Ecto neural progenitor cell (in vitro differentiated cells): ENCODE measurements around the gene CACNB2.

Experiments used
- DNase-seq: peaks from one replicate; pipeline ENCODE4 v3.0.0-alpha.2; 2018; ENCODE audit warnings: low spot score

Gene CACNB2

DNA sequence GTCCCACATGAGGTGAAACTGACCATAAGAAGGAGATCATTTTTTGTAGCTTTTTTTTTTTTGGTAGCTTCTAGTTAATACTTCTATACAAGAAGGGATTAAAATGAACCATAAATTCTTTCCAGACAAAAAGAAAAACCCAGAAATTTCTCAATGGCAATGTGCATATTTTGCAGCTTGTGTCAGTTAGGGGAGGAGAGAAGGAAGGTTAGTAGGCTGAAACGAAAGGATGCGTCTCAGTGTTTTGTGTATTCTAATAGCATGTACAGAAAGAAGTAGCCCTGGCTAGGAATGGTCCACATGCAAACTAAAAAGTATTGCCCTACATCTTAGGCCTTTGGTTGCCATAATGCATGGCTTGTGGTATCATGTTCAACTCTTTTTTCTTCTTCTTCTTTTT lies 90.6 kb downstream of the CACNB2 start:
- no peak for DNase-seq

DNA sequence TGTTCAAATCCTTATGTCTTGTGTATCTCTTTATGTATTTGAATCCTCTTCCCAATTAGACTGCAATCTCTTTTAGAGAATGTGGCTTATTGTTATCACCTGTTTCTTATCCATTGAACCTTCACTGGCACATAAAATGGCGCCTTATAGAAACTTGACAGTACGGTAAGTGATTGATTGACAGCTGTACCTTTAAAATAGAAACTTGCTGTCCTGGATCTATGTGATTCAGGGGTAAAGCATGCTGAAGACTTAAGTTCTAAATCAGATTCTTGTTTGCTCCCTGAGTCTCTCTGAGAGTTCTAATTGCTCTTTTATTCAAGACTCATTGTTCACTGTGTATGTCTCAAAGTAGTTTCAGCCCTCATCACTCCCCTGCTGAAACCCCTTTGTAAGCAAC lies 91.3 kb downstream of the CACNB2 start:
- no peak for DNase-seq

DNA sequence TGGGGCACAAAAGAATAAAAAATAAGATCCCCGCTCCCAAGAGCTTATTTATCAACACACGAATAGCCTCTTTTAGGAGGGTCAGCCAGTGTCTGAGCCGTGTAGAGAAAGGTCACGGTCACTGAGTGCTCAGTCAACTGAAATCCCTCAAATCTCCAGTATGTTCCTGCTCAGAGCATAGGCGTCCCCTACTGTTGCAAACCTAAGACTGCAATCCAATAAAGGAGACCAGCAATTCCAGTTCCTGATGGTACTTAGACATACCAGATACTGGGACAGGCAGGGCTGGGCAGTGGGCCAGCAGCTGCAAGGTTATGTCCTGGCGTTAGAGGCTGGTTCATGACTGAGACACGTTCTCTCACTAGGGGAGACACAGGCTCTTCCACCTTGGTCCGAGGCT lies 93.6 kb downstream of the CACNB2 start:
- no peak for DNase-seq

DNA sequence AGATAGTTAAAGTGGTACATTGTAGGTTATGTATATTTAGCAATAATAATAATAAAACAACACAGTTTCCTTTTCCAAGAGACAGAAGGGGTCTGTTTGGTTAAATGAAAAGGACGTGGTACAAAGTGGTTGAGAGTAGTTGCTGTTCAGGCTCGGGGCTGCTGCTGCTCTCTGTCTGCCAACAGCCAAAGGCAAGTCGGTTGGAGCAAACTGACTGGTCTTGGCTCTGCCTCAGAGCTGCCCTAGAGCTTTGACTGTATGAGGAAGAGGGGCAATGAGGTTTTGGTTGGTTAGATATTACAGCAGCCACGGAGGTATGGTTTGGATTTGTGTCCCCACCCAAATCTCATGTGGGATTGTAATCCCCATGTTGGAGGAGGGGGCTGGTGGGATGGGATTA lies 95.3 kb downstream of the CACNB2 start:
- DNase-seq: no peak

DNA sequence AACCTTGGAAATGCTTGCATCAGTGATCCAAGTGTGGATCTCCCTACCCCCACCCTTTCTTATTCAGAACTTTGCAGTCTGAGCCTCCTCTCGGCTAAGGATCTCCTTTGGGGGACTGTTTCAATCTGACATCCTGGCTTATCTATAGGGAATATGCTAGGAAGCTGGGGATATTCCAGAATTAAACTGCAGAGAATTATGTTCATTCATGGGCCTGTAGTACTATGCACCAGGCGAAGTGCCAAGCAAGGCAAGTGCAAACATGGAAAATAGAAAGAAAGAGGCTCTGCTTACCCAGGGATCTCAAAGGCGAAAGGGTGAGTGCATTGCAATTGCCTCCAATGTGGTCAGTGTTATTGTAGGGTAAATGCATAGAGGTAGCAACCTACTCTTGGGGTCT lies 96.5 kb downstream of the CACNB2 start:
- DNase-seq: no peak

DNA sequence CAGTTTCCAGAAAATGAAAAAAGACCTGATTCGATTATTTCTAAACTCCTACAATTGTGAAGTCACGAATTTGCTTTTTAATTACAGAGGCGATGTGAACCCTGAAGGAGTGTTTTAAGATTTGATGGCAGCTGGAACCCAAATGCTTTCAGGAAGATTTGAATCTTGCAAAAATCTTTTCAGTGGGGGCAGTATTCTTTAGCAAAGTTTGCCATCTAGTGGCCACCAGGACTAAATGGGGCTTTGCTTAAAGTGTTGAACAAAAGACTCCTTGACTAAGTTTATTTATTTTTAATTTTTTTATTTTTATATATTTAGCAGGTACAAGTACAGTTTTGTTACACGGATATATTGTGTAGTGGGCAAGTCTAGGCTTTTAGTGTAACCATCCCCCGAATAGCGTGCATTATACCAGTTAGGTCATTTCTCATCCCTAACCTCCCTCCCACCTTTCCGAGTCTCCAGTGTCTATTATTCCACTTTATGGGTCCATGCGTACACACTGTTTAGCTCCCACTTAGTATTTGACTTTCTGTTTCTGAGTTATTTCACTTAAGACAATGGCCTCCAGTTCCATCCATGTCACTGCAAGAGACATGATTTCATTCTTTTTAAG lies 98.8 kb downstream of the CACNB2 start:
- no peak for DNase-seq

DNA sequence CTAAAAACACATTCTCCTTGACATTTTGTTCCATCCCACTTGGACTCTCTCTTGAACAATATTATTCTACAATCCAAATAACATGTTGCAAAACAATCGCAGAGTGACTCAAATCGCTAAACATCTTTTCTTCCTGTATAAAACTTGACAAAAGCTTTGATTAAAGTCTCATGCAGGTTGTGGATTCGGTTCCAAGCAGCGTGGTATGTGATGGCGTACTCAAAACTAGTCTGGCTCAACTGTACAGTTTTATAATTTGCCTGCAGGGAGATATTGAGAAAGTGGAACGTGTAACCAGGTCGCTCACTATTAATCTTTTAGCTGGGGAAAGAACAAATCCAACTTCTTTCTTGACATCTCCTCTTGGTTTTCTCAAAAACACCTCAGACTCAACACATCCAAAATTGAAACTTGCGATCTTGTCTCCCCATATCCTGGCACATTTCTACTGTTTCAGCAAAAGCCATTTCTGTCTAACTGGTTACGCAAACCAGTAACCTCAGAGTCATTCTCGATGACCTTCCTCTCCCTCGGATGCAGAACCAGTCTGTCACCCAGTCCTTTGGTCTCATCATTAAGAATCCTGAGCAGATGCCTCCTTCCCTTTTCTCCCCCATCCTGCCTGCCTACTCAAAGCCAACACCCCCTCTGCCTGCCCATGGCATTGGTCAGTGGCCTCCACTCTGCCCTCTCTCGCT lies 100.1 kb downstream of the CACNB2 start:
- DNase-seq: no peak

DNA sequence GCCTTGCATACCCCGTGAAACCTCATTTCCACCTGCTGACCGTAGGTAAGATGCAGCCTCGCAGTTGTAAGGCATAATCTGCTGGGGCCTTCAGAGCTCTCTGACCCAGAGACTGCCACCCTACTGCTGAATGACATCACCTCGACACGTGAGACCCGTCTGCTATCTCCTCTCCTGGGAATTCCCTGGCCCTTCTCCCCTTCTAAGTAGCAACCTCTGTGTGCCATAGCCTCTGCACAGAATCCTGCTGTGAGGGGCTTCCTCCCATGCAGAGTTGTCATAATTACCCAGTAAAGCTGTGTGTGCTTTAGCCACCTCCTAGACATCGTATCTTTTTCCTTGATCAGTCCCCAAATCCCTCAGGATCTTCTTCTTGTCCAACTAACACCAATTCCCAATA lies 106.7 kb downstream of the CACNB2 start:
- no peak for DNase-seq

DNA sequence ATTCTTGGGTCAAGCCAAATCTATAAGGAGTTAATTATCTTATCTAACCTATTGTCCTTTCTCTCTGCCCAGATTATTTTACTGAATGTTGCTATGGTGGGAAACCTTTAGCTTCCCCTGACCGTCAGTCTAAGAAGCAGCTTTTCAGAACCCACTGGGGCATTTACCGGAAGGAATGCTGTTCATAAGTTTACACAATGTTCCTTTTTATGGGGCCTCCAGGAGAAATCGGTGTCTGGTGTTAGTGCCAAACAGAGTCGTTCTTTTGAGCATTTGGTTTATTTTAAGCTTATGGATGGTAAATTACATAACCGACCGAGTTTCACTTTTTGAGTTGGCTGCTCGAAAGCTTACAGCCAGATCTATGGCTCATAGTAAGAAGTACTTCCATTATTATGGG lies 111.9 kb downstream of the CACNB2 start:
- no peak for DNase-seq

DNA sequence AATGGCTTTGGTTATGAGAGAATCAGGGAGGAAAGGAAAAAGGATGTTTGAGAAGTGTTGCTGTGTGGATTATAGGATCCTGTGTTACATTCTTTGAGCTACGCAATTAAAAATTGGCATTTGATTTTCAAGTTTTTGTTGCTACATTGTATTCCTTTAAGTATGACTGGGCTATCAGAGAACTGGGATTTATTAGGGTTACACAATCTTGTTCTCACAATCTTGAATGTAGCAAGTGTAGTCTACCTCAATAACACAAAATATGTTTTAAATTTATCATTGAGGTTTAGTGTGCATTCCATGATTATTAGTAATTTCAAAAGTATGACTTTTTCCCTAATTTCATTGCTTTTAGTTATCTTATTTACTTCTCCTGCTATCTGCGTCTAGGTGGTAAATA lies 113.9 kb downstream of the CACNB2 start:
- DNase-seq: no peak

DNA sequence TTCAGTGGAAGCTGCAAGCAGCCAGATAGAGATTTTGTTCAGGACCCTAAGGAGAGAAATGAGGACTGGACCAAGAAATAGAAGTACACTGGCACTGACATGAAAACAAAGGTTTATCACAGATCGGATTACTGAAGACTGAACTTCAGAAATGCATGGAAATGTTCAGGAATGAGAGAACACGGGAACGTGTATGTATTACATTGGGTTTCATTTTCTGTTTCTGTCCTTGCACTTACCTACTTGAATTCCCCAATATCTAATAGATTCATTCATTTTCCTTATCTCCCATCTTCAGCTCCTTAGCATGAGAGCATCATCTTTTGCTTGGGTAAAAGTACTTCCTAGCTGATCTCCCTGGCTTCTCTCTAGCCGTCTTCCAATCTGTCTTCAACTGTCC lies 114.5 kb downstream of the CACNB2 start:
- DNase-seq: no peak

DNA sequence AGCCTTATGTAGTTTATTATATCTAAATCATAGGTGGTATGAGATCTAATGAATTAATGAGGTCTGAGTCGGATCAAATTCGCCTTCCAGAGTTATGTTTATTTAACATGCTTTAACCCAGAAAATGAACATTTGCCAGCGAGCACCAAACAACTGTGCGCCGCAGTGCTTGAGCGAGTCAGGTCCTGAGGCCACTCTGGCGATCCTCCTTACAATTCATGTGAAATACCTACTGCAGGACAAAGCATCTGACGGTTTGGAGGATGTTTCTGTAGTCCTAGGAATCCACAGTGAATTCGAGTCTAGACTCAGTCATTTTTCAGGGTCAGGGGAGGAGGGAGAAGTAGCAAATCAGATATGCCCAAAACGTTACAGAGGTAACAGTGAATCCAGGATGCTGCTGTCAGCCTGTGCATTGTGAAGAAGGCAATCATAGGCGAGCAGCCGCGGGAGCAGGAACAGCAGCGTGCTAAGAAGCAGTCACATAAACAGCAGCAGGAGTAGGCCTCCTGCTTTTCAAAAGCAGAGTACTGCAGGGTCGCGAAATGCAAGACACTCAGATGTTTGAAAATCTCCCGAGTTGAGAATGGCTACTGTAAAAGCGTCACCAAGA lies 120.2 kb downstream of the CACNB2 start:
- DNase-seq: no peak

DNA sequence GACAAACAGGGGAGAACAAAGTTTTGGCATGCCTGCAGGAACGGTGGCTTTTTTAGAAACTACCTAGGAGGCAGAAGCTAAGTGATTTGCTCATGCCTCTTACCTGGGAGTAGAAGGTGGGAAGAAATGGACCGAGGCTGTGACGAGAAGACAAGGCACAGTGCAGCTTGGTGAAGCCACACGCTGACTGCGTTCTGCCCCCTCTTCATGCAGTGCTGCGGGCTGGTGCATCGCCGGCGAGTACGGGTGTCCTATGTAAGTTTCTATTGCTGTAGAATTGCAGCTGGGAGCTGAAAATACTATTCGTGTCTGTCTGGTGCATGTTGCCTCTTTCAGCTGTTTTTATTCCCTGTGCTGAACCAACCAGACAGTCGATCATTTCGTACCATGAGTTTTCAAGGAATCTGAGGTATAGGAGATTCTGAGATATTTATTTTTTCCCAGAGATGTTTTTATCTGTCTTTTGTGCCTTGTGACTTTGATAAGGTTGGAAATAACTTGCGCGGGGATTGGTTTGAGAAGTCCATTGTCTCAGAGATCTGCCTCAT lies 120.9 kb downstream of the CACNB2 start:
- DNase-seq: no peak

DNA sequence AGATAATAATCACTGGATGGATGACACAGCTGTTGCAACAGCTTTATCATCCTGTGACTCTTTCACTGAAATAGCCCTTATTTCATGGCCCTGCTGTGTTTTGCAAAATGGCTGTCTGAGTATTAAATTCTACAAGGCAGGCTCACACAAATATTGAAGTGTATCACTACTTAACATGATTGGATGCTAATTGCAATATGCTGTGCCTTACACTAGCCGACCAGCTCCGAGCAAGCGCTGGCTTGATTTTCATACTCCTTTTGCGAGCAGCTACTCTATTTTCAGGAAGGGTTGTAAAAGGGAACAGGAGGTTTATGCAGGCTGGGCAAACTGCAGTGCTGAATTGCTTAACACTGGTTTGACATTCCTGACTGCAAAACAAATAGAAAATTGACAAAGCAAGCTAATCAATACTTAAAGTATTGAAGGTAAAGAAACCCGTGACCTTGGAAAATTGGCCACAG lies 121.6 kb downstream of the CACNB2 start:
- no peak for DNase-seq

DNA sequence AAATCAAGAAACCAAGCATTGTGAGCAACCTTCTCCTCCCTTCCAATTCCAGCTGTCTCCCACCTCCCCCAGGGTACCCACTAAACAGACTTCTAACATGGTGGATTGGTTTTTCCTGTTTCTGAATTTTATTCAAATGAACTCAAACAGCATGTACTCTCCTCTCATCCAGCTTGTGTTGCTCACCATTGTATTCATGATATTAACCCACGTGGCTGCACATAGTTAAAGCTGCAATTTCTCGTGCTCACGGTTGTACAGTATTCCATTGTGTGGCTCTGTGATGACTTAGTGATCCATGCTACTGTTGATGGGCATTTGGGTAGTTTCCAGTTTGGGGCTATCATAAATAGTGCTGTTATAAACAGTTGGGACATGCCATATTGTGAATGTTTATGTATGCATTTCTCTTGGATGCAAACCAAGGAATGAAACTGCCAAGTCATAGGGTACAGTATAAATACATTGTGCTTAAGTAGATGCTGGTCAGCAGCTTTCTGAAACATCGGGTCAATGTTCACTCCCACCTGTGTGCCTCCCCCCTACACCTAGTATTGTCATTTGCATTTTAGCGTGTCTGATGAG lies 124.3 kb downstream of the CACNB2 start:
- DNase-seq: no peak

DNA sequence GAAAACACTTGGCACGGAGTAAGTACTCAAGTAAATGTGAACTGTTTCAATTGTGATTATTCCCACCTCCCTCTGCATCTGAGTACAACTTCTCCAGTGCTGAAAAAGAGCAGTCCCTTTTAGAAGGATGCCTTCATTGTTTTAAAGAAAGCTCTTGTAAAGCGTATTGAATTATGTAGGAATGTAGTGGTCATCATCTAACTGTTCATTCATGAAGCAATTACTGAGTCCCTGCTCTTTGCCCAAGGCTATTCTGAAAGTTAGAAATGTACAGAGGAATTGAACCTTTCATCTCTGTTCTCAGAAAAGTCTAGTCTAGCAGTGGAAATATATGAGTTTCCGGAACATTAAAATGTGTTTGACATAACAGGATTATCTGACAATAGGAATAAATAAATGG lies 127.8 kb downstream of the CACNB2 start:
- no peak for DNase-seq

DNA sequence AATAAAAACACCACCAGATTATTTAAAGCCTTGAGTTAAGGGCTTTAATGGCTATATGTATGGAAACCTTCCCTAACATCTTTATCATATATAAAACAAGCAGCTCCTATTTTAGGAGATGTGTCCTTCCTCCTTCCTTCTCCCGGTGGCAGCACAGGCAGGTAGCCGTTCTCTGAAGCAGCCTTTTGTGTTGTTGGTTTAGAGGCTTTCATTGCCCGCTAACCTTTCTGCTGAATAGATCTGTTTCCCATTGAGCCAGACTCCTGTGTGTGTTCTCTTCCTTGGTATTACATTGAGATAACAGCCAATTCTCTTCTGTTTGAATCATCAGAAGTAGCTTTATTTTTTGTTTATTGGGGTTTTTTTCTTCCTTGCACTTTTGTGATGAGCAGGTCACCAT lies 131.3 kb downstream of the CACNB2 start:
- no peak for DNase-seq

DNA sequence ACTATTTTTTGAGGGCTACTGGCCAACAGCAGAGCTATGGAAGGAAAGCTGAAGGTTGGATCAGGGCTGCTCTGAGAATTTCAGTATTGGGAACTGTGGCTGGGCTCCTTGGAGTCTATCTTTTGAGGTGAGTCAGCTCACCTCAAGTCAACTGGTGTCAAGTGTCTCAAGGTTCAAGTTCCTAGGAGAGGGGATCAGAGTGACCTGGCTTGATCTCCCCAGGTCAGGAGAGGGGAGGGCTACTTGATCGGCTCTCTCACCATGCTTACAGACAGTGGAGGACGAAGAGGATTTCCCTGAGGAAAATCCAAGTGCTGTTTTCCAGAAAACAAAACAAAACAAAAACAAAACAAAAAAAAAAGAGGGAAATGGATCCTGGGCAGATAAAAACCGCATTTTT lies 132.8 kb downstream of the CACNB2 start:
- no peak for DNase-seq

DNA sequence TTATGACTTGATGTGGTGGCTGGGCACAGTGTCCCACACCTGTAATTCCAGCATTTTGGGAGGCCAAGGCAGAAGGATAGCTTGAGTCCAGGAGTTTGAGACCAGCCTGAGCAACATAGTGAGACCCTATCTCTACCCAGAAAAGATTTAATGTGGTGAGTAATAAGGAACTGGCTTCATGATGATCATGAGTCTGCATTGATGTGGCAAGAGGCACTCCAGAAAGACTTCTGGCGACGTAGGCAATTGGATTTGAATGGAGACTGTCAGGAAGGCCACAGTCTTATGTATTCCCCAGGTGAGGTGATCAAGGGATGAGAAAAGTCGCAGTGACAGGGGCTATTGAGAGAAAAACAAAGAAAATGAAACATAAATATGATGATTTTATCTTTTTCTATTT lies 138.0 kb downstream of the CACNB2 start:
- DNase-seq: no peak

DNA sequence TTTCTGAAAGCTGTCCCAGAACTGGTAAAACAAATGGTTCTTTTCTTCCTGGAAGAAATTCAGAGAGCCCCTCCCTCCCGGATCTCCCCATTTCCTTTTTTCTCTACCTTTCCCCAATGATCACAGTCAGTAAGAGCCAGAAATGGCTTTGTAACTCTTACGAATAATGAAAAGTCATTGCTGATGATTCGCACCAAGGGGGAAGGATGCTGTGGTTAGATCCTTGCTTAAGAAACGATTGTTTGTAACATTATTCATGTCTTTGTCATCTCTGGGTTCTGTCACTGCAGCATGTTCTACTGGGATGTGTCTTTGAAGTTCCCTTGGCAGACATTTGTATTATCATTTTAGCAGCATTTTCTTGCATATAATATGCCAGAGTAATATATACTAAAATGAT lies 138.9 kb downstream of the CACNB2 start:
- no peak for DNase-seq

DNA sequence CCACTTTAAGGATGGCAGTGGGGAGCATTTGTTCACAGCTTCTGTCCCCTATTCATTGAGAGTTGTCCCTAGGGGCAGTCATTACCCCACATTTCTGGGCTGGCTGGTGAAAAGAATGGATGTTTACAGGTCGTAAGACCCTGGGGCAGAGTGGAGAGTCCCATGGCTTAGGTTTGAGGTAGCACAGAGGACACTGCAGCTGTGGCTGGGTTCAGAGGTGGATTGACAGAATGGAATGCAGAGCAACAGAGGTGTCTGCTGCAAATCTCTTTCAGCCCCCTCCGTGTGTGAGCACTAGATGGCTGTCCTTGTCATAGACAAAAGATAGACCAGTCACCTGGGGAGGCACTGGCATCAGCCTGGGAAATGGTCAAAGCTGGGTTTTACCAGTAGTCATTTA lies 141.9 kb downstream of the CACNB2 start:
- DNase-seq: no peak

DNA sequence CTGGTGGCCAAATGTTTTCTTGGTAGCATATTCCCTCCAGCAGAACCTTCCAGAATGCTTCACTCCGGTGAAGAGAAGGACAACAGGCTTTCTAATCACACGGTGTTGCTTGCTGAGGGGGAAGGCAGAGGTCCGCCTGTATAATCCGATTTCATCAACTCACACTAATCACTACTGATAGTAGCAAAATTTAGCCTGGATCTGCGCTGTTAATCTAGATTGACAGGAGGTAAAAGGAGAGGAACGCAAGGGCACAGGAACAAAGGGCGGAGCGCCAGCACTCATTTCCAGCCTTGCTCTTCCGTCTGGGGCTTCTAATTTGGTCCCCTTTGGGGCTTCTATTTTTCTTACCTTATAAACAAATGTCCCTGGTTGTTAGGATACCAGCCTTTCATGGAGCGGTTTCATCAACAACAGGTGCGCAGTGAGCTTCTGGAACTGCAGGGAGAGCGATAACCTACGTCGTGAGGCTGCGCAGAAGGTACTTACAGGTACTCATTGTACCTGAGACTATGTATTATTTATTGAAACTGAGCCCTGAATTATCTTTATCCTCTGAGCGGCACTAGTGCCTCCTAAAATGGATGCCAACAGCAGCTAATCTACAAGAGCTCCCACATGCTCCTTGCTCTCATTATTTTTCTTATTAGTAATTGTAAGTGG lies 150.6 kb downstream of the CACNB2 start:
- no peak for DNase-seq
